ENCODE measurements around the gene MAP4K2.
A peak's percentile ranks its signal among the peaks of the same experiment; 100 is the strongest.

Gene MAP4K2

DNA sequence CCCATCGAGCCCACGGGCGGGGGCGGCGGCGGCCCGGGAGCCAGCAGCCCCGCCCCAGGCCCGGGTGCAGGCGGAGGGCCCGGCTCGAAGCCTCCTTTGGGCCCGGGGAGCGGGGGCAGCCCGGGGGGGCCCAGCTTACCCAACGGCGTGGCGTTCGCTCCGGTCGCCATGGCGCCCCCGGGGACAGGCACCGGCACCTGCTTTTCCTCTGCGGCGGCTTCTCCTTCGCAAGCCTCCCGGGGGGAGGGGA is 24.9 kb downstream of the MAP4K2 start:
- peak overlapping the region; percentile 94 for H3K27ac ChIP-seq (ENCODE audit: low read length)
- H3K36me3 ChIP-seq (replicated peaks; ENCODE audit: insufficient read depth, low read length) = peaks cover 17% of the 10 kb centered on the region
- peak overlapping the region; percentile 95 for H3K9ac ChIP-seq (ENCODE audit: low read length)
- H3K4me1 ChIP-seq (ENCODE audit: low read length) = peaks cover 32% of the 10 kb centered on the region
- H3K4me3 ChIP-seq (ENCODE audit: low read length) = peak overlapping the region; percentile 75
- H3K79me2 ChIP-seq (ENCODE audit: low read length) = peaks cover 44% of the 10 kb centered on the region
- H3K4me2 ChIP-seq (ENCODE audit: low read depth, low read length) = no peak overlapping the region
- peaks cover 40% of the 10 kb centered on the region for H4K20me1 ChIP-seq (ENCODE audit: insufficient read depth, low read length)
- peaks cover 32% of the 10 kb centered on the region for H3F3A ChIP-seq (ENCODE audit: insufficient read depth, low read length)
- H3K9me3 ChIP-seq (replicated peaks; ENCODE audit: insufficient read depth, low read length) = no peaks in the 10 kb centered on the region
- H3K27me3 ChIP-seq (replicated peaks; ENCODE audit: insufficient read depth, low read length) = no peaks in the 10 kb centered on the region
- DNase-seq = peak; percentile 10
- H2AFZ ChIP-seq (ENCODE audit: low read length) = no peak overlapping the region
- H3K9me2 ChIP-seq (replicated peaks; ENCODE audit: insufficient read depth, low read length) = no peaks in the 10 kb centered on the region
- TF ChIP-seq EZH2 (optimal IDR thresholded peaks at IDR 0.05; ENCODE audit: low read depth, low read length) = no peak

- Histone ChIP-seq H3K27me3 (replicated peaks; ENCODE audit: insufficient read depth, low read length) (no peaks in the 10 kb centered on the region), H3K9me2 (replicated peaks; ENCODE audit: insufficient read depth, low read length) (no peaks in the 10 kb centered on the region), H3K79me2 (ENCODE audit: low read length) (peaks cover 49% of the 10 kb centered on the region), H3K36me3 (replicated peaks; ENCODE audit: insufficient read depth, low read length) (peaks cover 17% of the 10 kb centered on the region), H3K4me2 (ENCODE audit: low read depth, low read length) (peak overlapping the region; percentile 78), H2AFZ (ENCODE audit: low read length) (no peak overlapping the region), H3F3A (ENCODE audit: insufficient read depth, low read length) (peaks cover 35% of the 10 kb centered on the region), H3K9me3 (replicated peaks; ENCODE audit: insufficient read depth, low read length) (no peaks in the 10 kb centered on the region), H4K20me1 (ENCODE audit: insufficient read depth, low read length) (peaks cover 40% of the 10 kb centered on the region), H3K4me3 (ENCODE audit: low read length) (peak overlapping the region; percentile 97), H3K9ac (ENCODE audit: low read length) (peak overlapping the region; percentile 68), H3K4me1 (ENCODE audit: low read length) (peaks cover 37% of the 10 kb centered on the region), H3K27ac (ENCODE audit: low read length) (no peak overlapping the region; the same call in 1 of the 2 replicates)
- peak; percentile 88 for DNase-seq
- TF ChIP-seq CTCF (IDR thresholded peaks at IDR 0.05; ENCODE audit: low read length) (no peak), EZH2phosphoT487 (IDR thresholded peaks at IDR 0.05; ENCODE audit: low read length) (no peak), EZH2 (optimal IDR thresholded peaks at IDR 0.05; ENCODE audit: low read depth, low read length) (no peak)
These were observed 25.4 kb downstream of the MAP4K2 start for GRCh38 chr11:64777449-64778222.

GRCh38 chr11:64776875-64777274 is 26.1 kb downstream of the MAP4K2 start:
- Histone ChIP-seq H3F3A (ENCODE audit: insufficient read depth, low read length) (peaks cover 35% of the 10 kb centered on the region), H3K36me3 (replicated peaks; ENCODE audit: insufficient read depth, low read length) (peaks cover 21% of the 10 kb centered on the region), H3K27ac (ENCODE audit: low read length) (no peak overlapping the region), H3K79me2 (ENCODE audit: low read length) (peaks cover 57% of the 10 kb centered on the region), H3K4me3 (ENCODE audit: low read length) (peak overlapping the region; percentile 97), H3K9ac (ENCODE audit: low read length) (peak overlapping the region; percentile 68; the same call in 1 of the 2 replicates), H3K4me2 (ENCODE audit: low read depth, low read length) (peak overlapping the region; percentile 78), H3K4me1 (ENCODE audit: low read length) (peaks cover 39% of the 10 kb centered on the region), H3K27me3 (replicated peaks; ENCODE audit: insufficient read depth, low read length) (no peaks in the 10 kb centered on the region), H3K9me2 (replicated peaks; ENCODE audit: insufficient read depth, low read length) (no peaks in the 10 kb centered on the region), H2AFZ (ENCODE audit: low read length) (no peak overlapping the region), H4K20me1 (ENCODE audit: insufficient read depth, low read length) (peaks cover 45% of the 10 kb centered on the region), H3K9me3 (replicated peaks; ENCODE audit: insufficient read depth, low read length) (no peaks in the 10 kb centered on the region)
- no peak for DNase-seq
- TF ChIP-seq EZH2 (optimal IDR thresholded peaks at IDR 0.05; ENCODE audit: low read depth, low read length) (no peak), EZH2phosphoT487 (IDR thresholded peaks at IDR 0.05; ENCODE audit: low read length) (no peak), CTCF (IDR thresholded peaks at IDR 0.05; ENCODE audit: low read length) (no peak)

DNA sequence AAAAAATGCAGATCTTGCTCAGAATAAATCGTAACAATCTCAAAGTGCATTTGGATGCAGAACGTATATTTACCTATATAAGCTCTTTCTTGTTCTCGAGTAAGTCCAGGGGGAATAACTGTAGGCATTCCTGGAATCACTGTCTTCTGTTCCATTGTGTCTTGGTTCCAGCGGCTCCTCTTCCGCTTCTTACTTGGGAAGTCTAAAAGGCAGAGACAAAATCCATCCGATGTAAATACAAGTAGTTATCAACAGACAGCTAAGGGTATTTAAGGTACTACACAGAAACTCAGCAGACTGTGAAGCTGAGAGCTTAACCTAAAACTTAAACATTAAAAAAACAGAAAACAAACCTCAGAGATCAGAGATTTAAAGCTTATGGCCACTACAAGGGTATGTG is 26.6 kb downstream of the MAP4K2 start:
- DNase-seq = no peak
- no peak overlapping the region for H3K27ac ChIP-seq (ENCODE audit: low read length)
- H3K9ac ChIP-seq (ENCODE audit: low read length) = peak overlapping the region; percentile 68; the same call in 1 of the 2 replicates
- peaks cover 49% of the 10 kb centered on the region for H4K20me1 ChIP-seq (ENCODE audit: insufficient read depth, low read length)
- H3K36me3 ChIP-seq (replicated peaks; ENCODE audit: insufficient read depth, low read length) = peaks cover 23% of the 10 kb centered on the region
- H2AFZ ChIP-seq (ENCODE audit: low read length) = no peak overlapping the region
- no peaks in the 10 kb centered on the region for H3K27me3 ChIP-seq (replicated peaks; ENCODE audit: insufficient read depth, low read length)
- peak overlapping the region; percentile 97 for H3K4me3 ChIP-seq (ENCODE audit: low read length)
- peaks cover 39% of the 10 kb centered on the region for H3K4me1 ChIP-seq (ENCODE audit: low read length)
- H3F3A ChIP-seq (ENCODE audit: insufficient read depth, low read length) = peaks cover 35% of the 10 kb centered on the region
- no peaks in the 10 kb centered on the region for H3K9me3 ChIP-seq (replicated peaks; ENCODE audit: insufficient read depth, low read length)
- peak overlapping the region; percentile 78 for H3K4me2 ChIP-seq (ENCODE audit: low read depth, low read length)
- TF ChIP-seq EZH2phosphoT487 (IDR thresholded peaks at IDR 0.05; ENCODE audit: low read length) (no peak), EZH2 (optimal IDR thresholded peaks at IDR 0.05; ENCODE audit: low read depth, low read length) (no peak), CTCF (IDR thresholded peaks at IDR 0.05; ENCODE audit: low read length) (no peak)
- no peaks in the 10 kb centered on the region for H3K9me2 ChIP-seq (replicated peaks; ENCODE audit: insufficient read depth, low read length)
- H3K79me2 ChIP-seq (ENCODE audit: low read length) = peaks cover 62% of the 10 kb centered on the region

Measured in MM.1S (cell line).